ENCODE data around the gene APLP2. TPM values are rescaled to one million over a fixed set of nuclear protein-coding genes. Genes with fewer than 3 reads are reported as not detected.

Gene APLP2
- total and polyA plus RNA-seq, 2 of the 13 experiments (the other 11 are each of a cell fraction or from before 2014, with no cell fraction given): 315 to 594 TPM

GRCh38 chr11:130062026-130062425, 7.7 kb upstream of the APLP2 start (continued):
- TF ChIP-seq, protein P1, sequence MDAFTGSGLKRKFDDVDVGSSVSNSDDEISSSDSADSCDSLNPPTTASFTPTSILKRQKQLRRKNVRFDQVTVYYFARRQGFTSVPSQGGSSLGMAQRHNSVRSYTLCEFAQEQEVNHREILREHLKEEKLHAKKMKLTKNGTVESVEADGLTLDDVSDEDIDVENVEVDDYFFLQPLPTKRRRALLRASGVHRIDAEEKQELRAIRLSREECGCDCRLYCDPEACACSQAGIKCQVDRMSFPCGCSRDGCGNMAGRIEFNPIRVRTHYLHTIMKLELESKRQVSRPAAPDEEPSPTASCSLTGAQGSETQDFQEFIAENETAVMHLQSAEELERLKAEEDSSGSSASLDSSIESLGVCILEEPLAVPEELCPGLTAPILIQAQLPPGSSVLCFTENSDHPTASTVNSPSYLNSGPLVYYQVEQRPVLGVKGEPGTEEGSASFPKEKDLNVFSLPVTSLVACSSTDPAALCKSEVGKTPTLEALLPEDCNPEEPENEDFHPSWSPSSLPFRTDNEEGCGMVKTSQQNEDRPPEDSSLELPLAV (CRISPR knock-in tag; conservative IDR thresholded peaks at IDR 0.05; ENCODE audit: low read depth): no peak
- TF ChIP-seq ZNF550 (CRISPR knock-in tag; IDR thresholded peaks at IDR 0.05; ENCODE audit: borderline replicate concordance) (no peak), PATZ1 (CRISPR knock-in tag; IDR thresholded peaks at IDR 0.05) (no peak), SAFB2 (CRISPR knock-in tag; IDR thresholded peaks at IDR 0.05; ENCODE audit: borderline replicate concordance, low read depth) (no peak), SRSF9 (IDR thresholded peaks at IDR 0.05; ENCODE audit: borderline replicate concordance, insufficient read depth, low read depth, low read length, poor library complexity, severe bottlenecking) (no peak), ZSCAN21 (CRISPR knock-in tag; IDR thresholded peaks at IDR 0.05; ENCODE audit: borderline replicate concordance) (no peak), RARA (CRISPR knock-in tag; IDR thresholded peaks at IDR 0.05) (no peak), NFE2L2 (IDR thresholded peaks at IDR 0.05; ENCODE audit: low read length) (no peak), RBFOX2 (IDR thresholded peaks at IDR 0.05; ENCODE audit: low read depth, low read length) (no peak), MED1 (CRISPR knock-in tag; IDR thresholded peaks at IDR 0.05) (no peak), MAFF (IDR thresholded peaks at IDR 0.05; ENCODE audit: low read depth, low read length) (no peak)
- TF ChIP-seq, protein P2, sequence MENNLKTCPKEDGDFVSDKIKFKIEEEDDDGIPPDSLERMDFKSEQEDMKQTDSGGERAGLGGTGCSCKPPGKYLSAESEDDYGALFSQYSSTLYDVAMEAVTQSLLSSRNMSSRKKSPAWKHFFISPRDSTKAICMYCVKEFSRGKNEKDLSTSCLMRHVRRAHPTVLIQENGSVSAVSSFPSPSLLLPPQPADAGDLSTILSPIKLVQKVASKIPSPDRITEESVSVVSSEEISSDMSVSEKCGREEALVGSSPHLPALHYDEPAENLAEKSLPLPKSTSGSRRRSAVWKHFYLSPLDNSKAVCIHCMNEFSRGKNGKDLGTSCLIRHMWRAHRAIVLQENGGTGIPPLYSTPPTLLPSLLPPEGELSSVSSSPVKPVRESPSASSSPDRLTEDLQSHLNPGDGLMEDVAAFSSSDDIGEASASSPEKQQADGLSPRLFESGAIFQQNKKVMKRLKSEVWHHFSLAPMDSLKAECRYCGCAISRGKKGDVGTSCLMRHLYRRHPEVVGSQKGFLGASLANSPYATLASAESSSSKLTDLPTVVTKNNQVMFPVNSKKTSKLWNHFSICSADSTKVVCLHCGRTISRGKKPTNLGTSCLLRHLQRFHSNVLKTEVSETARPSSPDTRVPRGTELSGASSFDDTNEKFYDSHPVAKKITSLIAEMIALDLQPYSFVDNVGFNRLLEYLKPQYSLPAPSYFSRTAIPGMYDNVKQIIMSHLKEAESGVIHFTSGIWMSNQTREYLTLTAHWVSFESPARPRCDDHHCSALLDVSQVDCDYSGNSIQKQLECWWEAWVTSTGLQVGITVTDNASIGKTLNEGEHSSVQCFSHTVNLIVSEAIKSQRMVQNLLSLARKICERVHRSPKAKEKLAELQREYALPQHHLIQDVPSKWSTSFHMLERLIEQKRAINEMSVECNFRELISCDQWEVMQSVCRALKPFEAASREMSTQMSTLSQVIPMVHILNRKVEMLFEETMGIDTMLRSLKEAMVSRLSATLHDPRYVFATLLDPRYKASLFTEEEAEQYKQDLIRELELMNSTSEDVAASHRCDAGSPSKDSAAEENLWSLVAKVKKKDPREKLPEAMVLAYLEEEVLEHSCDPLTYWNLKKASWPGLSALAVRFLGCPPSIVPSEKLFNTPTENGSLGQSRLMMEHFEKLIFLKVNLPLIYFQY (CRISPR knock-in tag; IDR thresholded peaks at IDR 0.05; ENCODE audit: borderline replicate concordance): no peak
- TF ChIP-seq, protein P3, sequence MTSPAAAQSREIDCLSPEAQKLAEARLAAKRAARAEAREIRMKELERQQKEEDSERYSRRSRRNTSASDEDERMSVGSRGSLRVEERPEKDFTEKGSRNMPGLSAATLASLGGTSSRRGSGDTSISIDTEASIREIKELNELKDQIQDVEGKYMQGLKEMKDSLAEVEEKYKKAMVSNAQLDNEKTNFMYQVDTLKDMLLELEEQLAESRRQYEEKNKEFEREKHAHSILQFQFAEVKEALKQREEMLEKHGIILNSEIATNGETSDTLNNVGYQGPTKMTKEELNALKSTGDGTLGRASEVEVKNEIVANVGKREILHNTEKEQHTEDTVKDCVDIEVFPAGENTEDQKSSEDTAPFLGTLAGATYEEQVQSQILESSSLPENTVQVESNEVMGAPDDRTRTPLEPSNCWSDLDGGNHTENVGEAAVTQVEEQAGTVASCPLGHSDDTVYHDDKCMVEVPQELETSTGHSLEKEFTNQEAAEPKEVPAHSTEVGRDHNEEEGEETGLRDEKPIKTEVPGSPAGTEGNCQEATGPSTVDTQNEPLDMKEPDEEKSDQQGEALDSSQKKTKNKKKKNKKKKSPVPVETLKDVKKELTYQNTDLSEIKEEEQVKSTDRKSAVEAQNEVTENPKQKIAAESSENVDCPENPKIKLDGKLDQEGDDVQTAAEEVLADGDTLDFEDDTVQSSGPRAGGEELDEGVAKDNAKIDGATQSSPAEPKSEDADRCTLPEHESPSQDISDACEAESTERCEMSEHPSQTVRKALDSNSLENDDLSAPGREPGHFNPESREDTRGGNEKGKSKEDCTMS (CRISPR knock-in tag; conservative IDR thresholded peaks at IDR 0.05): no peak

Data from HepG2 (cell line).